HFFc6 (cell line): Measurements from ENCODE around the gene UCN. TPM values are rescaled to one million over a fixed set of nuclear protein-coding genes. Genes with fewer than 3 reads are reported as not detected.

ENCODE experiments used
- DNase-seq: peaks from one replicate; pipeline ENCODE4 v3.0.0-alpha.2; 2018
- H3K27ac Mint-ChIP-seq: 2 replicates; pipeline ENCODE4 v1.8.0; 2020; ENCODE audit warnings: mild to moderate bottlenecking, mixed read lengths
- H3K27me3 Mint-ChIP-seq: 2 replicates; pipeline ENCODE4 v1.8.0; 2021; ENCODE audit warnings: mild to moderate bottlenecking, moderate library complexity, mixed read lengths; ENCODE audit not compliant: insufficient read depth
- H3K36me3 Mint-ChIP-seq: 2 replicates; pipeline ENCODE4 v1.8.0; 2021; ENCODE audit warnings: low read depth, mixed read lengths
- H3K4me1 Mint-ChIP-seq: 2 replicates; pipeline ENCODE4 v1.8.0; 2020; ENCODE audit warnings: low read depth, mixed read lengths
- H3K4me3 Mint-ChIP-seq: 2 replicates; pipeline ENCODE4 v1.8.0; 2020; ENCODE audit warnings: mild to moderate bottlenecking, moderate library complexity, mixed read lengths
- H3K9me3 Mint-ChIP-seq: 2 replicates; pipeline ENCODE4 v1.8.0; 2020; ENCODE audit warnings: mild to moderate bottlenecking, mixed read lengths
- total RNA-seq, 6 experiments: library from RNA; stranded (reverse); fragmentation: NEBNext Ultra II Directional; extraction: Animal tissue kit (Norgen Biotek cat#: 25700); gene quantifications; 2 replicates in 1 of 6; 3 replicates in 5 of 6; pipeline ENCODE4 v1.2.3, GENCODE V29; 2021
- TF ChIP-seq, protein P1 (sequence below): fragments of 200-600 bp; sonication (generic); IDR thresholded peaks from 2 replicates; pipeline ENCODE4 v1.5.0; 2021; ENCODE audit warnings: antibody characterized with exemption, mild to moderate bottlenecking

Gene UCN
- total RNA-seq, 6 experiments from 2014 or later = 0.46 to 0.88 (median 0.73) TPM

DNA sequence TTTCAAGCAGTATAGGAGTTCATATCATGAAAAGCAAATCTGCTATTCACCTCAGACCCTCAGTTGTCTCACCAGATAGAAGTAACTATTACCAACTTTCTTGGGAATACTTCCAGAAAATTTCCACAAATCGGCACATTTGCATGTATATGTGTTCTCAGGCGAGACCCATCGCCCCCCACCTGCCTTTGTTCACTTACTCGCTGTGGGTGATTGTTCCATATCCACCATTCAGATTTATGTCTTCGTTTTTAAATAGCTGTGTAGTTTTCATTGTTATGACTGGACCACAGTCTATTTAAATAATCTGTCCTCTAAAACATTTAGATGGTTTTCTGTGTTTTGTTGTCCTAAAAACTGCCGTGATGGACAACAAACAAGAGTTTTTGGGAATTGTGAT is 22.8 kb downstream of the UCN start:
- no peaks in the 10 kb centered on the region for H3K36me3 Mint-ChIP-seq
- peaks cover 36% of the 10 kb centered on the region for H3K4me1 Mint-ChIP-seq
- TF ChIP-seq, protein P1, sequence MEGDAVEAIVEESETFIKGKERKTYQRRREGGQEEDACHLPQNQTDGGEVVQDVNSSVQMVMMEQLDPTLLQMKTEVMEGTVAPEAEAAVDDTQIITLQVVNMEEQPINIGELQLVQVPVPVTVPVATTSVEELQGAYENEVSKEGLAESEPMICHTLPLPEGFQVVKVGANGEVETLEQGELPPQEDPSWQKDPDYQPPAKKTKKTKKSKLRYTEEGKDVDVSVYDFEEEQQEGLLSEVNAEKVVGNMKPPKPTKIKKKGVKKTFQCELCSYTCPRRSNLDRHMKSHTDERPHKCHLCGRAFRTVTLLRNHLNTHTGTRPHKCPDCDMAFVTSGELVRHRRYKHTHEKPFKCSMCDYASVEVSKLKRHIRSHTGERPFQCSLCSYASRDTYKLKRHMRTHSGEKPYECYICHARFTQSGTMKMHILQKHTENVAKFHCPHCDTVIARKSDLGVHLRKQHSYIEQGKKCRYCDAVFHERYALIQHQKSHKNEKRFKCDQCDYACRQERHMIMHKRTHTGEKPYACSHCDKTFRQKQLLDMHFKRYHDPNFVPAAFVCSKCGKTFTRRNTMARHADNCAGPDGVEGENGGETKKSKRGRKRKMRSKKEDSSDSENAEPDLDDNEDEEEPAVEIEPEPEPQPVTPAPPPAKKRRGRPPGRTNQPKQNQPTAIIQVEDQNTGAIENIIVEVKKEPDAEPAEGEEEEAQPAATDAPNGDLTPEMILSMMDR = no peak
- DNase-seq = no peak
- peaks cover 48% of the 10 kb centered on the region for H3K27me3 Mint-ChIP-seq
- H3K4me3 Mint-ChIP-seq = no peak overlapping the region
- H3K9me3 Mint-ChIP-seq = no peaks in the 10 kb centered on the region
- H3K27ac Mint-ChIP-seq = no peak overlapping the region

DNA sequence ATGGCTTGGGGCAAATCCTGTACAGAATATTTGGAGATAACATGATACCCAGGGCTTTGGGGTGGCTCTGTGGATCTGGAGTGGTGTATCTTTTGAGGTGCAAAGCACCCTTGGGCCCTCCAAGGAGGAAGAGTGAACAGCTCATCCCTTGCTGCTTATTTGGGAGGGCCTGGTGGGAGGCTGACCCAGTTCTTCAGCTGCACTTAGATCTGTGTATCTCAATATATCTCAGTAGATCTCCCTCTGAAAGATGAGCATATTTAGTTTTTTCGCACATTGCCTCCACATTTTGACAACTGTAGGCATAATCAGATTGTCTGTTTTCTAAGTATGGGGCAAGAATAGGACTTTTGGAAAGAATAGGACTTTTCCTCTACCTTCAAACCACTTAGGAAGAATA is 23.2 kb downstream of the UCN start:
- Mint-ChIP-seq H3K9me3 (no peaks in the 10 kb centered on the region), H3K27ac (no peak overlapping the region), H3K27me3 (peaks cover 48% of the 10 kb centered on the region), H3K36me3 (no peaks in the 10 kb centered on the region), H3K4me3 (no peak overlapping the region), H3K4me1 (peaks cover 40% of the 10 kb centered on the region)
- DNase-seq = no peak
- TF ChIP-seq, protein P1 = no peak

DNA sequence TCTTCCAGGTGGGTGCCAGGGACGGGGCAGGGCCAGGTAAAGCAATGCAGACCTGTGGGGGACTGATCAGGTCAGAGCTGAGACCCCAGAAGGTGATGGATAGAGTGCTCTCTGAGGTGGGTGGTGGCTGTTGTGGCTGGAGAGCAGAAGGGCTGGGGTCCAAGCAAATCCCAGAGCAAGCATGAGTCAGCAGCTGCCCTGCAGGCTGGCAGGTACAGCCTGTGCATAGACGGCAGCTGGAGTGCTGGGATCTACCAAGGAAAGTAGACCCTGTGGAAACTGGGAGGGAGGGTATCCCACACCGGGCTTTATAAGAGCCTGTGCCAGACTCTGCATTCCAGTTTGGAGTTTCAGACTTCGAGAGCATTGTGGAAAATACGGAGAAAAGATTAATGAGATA is 25.4 kb downstream of the UCN start:
- H3K9me3 Mint-ChIP-seq = no peaks in the 10 kb centered on the region
- H3K27ac Mint-ChIP-seq = no peak overlapping the region
- TF ChIP-seq, protein P1 = no peak
- H3K4me3 Mint-ChIP-seq = no peak overlapping the region
- peaks cover 43% of the 10 kb centered on the region for H3K4me1 Mint-ChIP-seq
- DNase-seq = no peak
- H3K27me3 Mint-ChIP-seq = peaks cover 37% of the 10 kb centered on the region
- H3K36me3 Mint-ChIP-seq = no peaks in the 10 kb centered on the region

GRCh38 chr2:27281855-27282559 is 26.2 kb downstream of the UCN start, which contains the start of gene TRIM54:
Gene TRIM54 (plus strand): TSS chr2:27282429. CDS start chr2:27282732, 303 bp downstream.
- no peak within 1 kb of the TSS for H3K27ac Mint-ChIP-seq
- H3K36me3 Mint-ChIP-seq = no peaks in the 10 kb centered on the region
- H3K9me3 Mint-ChIP-seq = no peaks in the 10 kb centered on the region
- peaks cover 29% of the 10 kb centered on the region for H3K27me3 Mint-ChIP-seq
- no peak for DNase-seq
- TF ChIP-seq, protein P1 = no peak
- H3K4me3 Mint-ChIP-seq = no peak within 1 kb of the TSS
- peaks cover 43% of the 10 kb centered on the region for H3K4me1 Mint-ChIP-seq

GRCh38 chr2:27281442-27281841 is 26.8 kb downstream of the UCN start:
- Mint-ChIP-seq H3K4me3 (no peak overlapping the region), H3K27me3 (peaks cover 24% of the 10 kb centered on the region), H3K9me3 (no peaks in the 10 kb centered on the region), H3K4me1 (peaks cover 43% of the 10 kb centered on the region), H3K27ac (no peak overlapping the region), H3K36me3 (no peaks in the 10 kb centered on the region)
- TF ChIP-seq, protein P1 = no peak
- no peak for DNase-seq
